ENCODE data around the gene SLC41A3.
A peak's percentile ranks its signal among the peaks of the same experiment; 100 is the strongest.

The SLC41A3 gene

GRCh38 chr3:126083913-126084767 lies at the start of gene SLC41A3:
Gene SLC41A3, minus strand, starts transcription at chr3:126084124. Its CDS starts 15,905 bp downstream, at chr3:126068219.
- H3K27ac ChIP-seq = peak within 1 kb of the TSS; percentile 84
- POLR2A ChIA-PET (ENCODE audit: low non-redundant PET) = interaction anchor here (1.0 kb wide), 1 partner anchor 93 kb away, joined by 3 read pairs; no protein-coding TSS in a partner anchor

DNA sequence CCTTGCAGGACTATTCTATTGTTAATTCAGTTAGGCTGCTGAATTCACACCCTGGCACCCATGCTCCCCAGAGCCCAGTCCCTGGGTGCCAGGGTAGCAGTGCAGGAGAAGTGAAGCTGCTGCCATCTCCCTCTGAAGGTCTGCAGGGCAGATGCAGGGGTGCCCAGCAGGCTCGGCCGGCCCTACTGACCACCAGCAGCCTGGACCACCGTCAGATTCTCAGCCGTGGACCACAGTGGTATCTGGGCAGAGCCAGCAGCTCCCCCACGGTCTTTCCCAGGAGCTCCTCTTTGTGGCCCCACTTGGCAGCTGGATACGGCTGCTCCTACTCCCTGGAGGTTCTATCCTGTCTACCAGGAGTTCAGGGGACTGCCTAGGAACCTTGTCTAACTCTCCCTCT lies 49.7 kb upstream of the SLC41A3 start:
- no peak overlapping the region for H3K27ac ChIP-seq
- DNase-seq (ENCODE audit: low spot score) = no peak
- ChIA-PET POLR2A (ENCODE audit: low non-redundant PET) (no interaction called here), CTCF (interaction anchor here (0.6 to 2.6 kb wide), 14 partner anchors 8 to 338 kb away, joined by 3 to 23 read pairs (median 4); no protein-coding TSS in a partner anchor)
- no peak for TF ChIP-seq CTCF (conservative IDR thresholded peaks at IDR 0.05; ENCODE audit: low read depth)

More at GRCh38 chr3:126083913-126084767, at the start of gene SLC41A3:
- DNase-seq (ENCODE audit: low spot score) = peak; percentile 87
- CTCF ChIA-PET = interaction anchor here (0.6 to 0.7 kb wide), 2 partner anchors 495 to 1363 kb away, joined by 3 to 4 read pairs; no protein-coding TSS in a partner anchor
- TF ChIP-seq CTCF (conservative IDR thresholded peaks at IDR 0.05; ENCODE audit: low read depth) = peak; percentile 48

GRCh38 chr3:126132751-126133511 lies 49.0 kb upstream of the SLC41A3 start:
- ChIA-PET CTCF (interaction anchor here (0.6 to 2.6 kb wide), 8 partner anchors 17 to 274 kb away, joined by 3 to 23 read pairs (median 6); no protein-coding TSS in a partner anchor), POLR2A (ENCODE audit: low non-redundant PET) (interaction anchor here (0.7 kb wide), 1 partner anchor 256 kb away, joined by 5 read pairs; no protein-coding TSS in a partner anchor)
- no peak overlapping the region for H3K27ac ChIP-seq
- no peak for DNase-seq (ENCODE audit: low spot score)
- peak; percentile 39 for TF ChIP-seq CTCF (conservative IDR thresholded peaks at IDR 0.05; ENCODE audit: low read depth)

GRCh38 chr3:126131881-126132750 lies 48.2 kb upstream of the SLC41A3 start:
- no peak for TF ChIP-seq CTCF (conservative IDR thresholded peaks at IDR 0.05; ENCODE audit: low read depth)
- CTCF ChIA-PET = interaction anchor here (0.9 to 1.8 kb wide), 3 partner anchors 67 to 275 kb away, joined by 3 to 8 read pairs (median 4); no protein-coding TSS in a partner anchor
- DNase-seq (ENCODE audit: low spot score) = no peak
- POLR2A ChIA-PET (ENCODE audit: low non-redundant PET) = interaction anchor here (0.7 kb wide), 1 partner anchor 256 kb away, joined by 5 read pairs; no protein-coding TSS in a partner anchor
- no peak overlapping the region for H3K27ac ChIP-seq

- H3K27ac ChIP-seq = no peak overlapping the region
- ChIA-PET POLR2A (ENCODE audit: low non-redundant PET) (interaction anchor here (0.5 kb wide), 1 partner anchor 140 kb away, joined by 3 read pairs; no protein-coding TSS in a partner anchor), CTCF (interaction anchor here (0.5 to 1.8 kb wide), 4 partner anchors 68 to 1309 kb away, joined by 3 to 8 read pairs (median 3); no protein-coding TSS in a partner anchor)
- no peak for TF ChIP-seq CTCF (conservative IDR thresholded peaks at IDR 0.05; ENCODE audit: low read depth)
- DNase-seq (ENCODE audit: low spot score) = no peak
These were observed 47.2 kb upstream of the SLC41A3 start for GRCh38 chr3:126130981-126131745.
